GM18526 (cell line): ENCODE measurements around the gene SPDYA.

Source experiments
- POLR2A ChIP-seq: IDR thresholded peaks from 3 replicates; pipeline ENCODE4 v1.6.1; 2011; ENCODE audit not compliant: insufficient read length; ENCODE audit errors: extremely low read depth

SPDYA gene

DNA sequence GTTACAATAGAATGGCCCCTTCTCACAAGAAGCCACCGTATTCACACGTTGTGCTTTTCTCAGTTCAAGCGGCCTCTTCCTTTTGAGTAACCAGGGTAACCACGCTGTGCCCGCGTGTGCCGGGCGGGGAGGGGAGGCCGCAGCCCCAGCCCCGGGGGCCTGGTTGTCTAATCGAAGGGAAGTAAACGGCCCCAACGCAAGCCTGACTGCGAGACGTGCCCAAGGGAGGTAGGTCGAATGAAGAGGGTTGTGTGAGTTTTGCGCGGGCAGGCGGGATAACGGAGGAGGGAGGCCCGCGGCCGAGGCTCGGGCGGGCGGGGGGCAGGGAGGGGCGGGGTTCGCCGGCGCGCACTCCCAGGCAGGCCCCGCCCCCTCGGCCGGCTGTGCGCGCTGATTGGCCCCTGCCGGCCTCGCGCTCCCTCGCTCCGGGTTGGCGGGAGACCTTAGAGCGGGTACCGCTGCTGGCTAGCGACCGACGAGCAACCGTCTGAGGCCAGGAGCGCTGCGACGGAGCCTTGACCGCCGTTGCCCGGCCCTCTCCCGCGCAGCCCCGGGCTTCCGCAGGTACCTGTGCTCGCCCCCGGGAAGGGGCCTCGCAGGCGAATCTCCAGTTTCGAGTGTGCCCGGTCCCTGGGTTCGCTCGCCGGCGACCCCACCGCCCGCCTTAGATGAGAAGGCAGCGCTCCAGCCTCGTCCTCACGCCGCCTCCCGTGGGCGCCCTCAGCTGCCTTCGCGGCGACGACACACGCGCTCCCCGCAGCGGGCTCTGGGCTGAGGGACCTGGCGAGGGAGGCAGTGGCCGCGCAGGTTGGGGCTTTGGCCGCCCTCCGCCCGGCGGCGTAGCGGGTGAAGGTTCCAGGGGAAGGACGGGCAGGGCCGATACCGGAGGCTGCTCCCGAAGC is at the start of gene SPDYA:
Gene SPDYA (plus strand): TSS at position 451 of the 902 bp plus-strand sequence. CDS start 5,181 bp downstream, outside the sequence.
- TF ChIP-seq POLR2A, result no peak

DNA sequence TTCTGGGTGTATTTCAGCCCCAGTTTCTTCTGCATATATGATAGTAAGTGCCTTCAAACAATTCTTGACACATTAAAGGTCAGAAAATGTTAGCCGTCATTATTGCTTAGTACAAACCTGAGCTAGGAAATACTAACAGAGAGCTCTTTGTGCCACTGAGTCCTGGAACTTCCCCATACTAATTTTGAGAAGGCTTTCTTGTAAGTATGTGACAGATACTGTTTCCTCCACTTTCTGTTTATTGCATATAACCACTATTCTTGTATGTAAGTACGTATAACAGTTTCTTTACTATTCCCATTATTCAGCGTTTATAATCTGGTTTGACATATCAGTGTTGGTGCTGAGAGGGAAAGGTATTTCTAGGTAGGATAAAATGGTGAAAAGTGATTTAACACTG is 49.2 kb upstream of the SPDYA start:
- no peak for TF ChIP-seq POLR2A

DNA sequence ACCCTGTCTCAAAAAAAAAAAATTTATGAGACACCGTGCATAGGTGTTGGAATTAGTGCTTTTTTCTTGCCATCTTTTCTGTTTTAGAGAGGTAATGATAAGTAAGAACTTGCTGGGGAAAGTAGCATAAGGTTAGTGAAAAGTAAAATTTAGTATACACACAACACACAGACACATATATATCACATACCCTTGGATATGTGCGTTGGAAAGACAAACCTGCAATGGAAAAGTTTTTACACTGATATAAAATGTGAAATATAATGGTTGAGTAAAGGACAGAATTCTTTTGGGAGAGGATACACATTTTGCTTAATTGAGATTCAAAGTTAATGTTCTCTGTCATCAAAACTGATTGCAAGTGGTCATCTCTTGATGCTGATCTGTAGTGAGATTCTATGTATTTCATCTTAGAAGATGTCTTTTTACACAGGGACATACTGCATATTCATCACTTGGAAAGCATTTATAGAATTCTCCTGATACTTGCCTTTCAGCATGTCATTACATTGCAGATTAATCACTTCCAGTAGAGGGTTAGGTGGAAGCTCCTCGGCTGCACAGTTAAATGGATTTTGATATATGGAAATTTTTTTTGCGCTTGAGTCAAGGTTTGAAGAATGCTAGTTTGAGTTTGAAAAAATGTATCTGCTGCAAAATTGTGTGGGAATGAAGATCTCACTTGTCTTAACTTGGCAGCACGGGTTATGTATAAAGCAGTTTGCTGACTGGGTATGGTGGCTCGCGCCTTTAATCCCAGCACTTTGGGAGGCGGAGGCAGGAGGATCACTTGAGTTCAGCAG is 45.5 kb upstream of the SPDYA start:
- TF ChIP-seq POLR2A, result no peak

DNA sequence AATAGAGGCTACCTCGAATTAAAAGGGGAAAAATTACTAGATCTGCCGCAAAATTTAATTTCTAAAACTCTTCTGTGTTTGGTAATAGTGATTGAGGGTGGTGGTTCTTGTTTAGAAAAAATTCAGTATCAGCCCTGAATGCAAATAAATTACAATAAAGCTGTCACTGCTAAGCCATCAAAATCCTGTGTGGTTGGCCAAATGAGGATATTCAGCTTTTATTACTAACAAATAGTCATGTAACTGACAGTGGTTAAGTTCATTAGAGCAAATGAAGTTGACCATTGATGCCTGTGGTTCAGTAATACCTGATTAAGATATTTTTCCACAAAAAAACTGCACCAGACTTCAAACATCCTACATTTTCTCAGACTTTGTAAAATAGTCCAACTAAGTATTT is 44.6 kb upstream of the SPDYA start:
- TF ChIP-seq POLR2A, result no peak

DNA sequence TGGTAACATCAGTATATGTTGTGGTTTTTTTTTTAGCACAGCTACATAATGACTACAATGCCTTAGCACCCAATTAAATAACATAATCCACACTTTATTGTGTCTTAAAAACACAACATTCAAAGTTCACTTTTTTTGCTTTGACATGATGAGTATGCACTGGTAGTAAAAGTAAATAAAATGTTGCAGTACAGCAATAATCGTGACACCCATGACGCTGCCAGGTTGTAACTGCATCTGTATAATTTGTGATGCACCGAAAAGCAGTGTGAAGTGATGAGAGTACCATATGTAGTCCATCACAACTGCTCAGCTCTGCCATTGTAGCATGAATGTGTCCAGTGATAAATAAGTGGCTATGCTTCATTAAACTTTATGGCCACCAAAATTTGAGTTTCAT is 43.3 kb upstream of the SPDYA start:
- no peak for TF ChIP-seq POLR2A

DNA sequence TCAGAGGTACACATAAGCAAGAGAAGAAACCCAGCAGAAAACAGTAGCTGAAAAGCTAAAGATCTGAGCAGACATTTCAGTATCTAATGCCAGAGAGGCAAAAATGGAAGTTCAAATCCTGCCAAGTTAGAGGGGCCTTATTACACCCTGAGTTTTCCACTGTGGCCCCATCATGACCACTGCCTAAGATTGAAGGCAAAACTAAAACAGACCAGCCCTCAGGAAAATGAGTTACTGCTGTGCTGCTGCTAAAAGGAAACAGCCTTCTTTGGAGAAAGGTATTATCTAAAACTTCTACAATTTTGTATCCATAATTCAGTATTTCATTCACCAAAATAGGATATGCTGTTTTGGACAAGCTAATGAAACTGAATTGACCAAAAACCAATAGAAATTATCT is 42.2 kb upstream of the SPDYA start:
- no peak for TF ChIP-seq POLR2A

DNA sequence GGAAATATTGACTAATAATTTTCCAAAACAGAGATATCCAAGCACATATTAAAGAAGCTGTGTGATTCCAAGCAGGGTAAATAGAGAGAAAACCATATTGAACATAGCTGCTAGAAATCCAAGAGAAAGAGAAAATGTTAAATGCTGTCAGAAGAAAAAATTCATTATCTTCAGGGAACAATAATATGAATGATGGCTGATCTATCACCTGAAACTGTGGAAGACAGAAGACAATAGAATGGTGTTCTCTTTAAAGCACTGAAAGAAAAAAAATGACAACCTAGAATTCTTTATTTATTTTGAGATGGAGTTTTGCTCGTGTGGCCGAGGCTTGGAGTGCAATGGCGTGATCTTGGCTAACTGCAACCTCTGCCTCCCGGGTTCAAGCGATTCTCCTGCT is 41.7 kb upstream of the SPDYA start:
- no peak for TF ChIP-seq POLR2A

DNA sequence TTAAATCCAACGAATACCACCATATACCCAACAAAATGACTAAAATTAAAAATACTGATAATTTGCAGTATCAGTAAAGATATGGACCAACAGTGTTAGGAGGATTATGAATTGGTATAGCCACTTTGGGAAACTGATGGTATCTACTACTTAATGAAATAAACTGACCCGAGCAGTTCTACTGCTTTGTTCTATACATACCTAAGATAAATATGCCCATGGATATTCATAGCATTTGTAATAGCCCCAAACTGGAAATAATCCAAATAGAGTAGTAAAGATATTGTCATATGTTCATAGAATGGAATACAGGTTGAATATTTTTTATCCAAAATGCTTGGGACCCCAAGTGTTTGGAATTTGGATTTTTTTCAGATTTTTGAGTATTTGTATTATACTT is 38.3 kb upstream of the SPDYA start:
- TF ChIP-seq POLR2A, result no peak

DNA sequence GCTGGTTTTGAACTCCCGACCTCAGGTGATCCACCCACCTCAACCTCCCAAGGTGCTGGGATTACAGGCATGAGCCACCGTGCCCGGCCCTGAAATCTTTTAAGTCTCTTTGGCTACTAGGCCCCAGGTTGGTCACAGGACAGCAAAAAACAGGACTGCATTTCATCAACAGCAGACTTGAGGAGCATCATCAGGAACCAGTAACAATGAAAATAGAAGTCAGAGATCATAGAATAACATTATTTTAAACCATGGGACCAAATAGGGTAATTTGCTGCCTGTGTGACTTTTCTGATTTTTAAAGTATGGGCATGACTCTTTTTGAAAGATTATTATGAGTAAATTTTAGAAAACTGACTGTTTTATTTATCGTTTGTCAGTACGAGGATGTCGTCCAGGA is 34.2 kb upstream of the SPDYA start:
- no peak for TF ChIP-seq POLR2A

DNA sequence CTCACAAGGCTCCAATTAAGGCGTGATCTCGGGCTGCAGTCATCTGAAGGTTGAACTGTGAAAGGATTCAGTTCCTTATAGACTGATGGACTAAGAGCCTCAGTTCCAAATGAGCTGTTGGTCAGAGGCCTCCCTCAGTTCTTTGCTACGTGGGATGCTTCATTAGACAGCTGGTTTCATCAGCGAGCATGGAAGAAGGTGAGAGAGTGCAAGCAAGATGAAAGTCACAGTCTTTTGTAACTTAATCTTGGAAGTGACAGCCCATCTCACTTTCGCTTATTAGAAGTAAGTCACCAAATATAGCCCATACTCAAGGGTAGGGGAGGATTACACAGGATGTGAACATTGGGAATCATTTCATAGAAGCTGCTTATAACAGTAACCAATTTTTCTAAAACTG is 32.2 kb upstream of the SPDYA start:
- TF ChIP-seq POLR2A, result no peak

DNA sequence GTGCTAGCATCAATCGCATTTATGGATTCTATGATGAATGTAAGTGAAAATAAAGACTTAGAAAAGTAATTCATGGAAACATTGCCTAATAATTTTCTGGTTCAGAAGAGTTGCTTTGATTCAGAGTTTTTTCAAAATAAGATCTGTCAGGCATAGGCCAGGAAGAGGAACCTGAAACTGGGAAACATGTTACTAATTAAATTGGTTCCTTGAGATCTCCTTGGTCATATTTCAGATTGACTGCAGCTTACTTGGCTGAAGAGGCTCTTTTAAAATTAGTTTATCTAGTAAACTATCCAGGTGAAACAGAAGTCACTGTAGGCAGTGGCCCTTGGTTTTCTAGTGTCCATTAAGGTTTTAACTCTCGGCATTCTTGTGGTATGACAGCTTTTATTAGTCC is 31.6 kb upstream of the SPDYA start:
- TF ChIP-seq POLR2A, result no peak

DNA sequence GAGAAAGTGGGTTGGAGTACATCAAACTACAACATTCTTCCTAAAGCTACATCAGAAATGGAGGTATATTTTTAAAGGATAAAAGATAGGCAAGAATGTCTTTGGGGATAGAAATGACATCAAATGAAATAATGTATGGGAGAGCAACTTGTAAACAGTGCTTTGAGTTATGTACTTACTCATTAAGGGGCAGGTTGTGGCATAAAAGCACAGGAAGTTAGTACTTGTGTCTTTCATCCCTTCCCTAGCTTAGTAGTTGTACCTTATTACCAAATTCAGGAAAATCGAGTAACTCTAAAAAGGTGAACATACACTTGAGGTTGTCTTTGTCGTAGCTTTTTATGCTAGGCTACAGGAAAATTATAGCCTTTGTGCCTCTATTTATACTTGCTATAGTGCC is 30.1 kb upstream of the SPDYA start:
- no peak for TF ChIP-seq POLR2A

DNA sequence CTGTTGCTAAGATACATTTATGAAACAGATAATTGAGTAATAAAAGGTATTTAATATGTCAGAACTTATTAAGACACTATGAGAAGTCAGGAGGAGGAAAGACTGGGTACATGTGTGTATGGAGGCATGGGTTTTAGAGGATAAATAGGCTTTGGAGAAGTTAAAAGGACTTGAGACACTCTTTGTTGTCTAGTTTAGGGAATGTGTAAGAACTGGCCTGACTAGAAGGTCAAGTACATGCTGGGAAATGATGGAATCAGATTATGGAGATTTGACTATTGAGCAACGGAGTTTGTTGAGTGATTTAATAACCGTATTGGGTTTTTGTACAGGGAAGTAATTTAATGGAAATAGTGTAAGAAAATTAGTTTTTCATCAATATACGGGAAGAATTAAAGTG is 28.2 kb upstream of the SPDYA start:
- no peak for TF ChIP-seq POLR2A

DNA sequence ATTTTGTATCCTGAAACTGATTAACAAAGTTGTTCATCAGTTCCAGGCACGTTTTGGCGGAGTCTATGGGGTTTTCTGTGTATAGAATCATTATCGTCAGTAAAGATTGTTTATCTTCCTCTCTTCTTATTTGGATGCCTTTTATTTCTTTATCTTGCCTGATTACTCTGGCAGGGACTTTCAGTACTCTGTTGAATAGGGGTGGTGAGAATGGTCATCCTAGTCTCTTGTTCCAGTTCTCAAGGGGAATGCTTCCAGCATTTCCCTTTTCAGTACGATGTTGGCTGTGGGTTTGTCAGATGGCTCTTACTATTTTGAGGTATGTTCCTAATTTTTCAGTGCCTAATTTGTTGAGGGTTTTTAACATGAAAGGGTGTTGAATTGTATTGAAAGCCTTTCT is 14.0 kb upstream of the SPDYA start:
- no peak for TF ChIP-seq POLR2A

DNA sequence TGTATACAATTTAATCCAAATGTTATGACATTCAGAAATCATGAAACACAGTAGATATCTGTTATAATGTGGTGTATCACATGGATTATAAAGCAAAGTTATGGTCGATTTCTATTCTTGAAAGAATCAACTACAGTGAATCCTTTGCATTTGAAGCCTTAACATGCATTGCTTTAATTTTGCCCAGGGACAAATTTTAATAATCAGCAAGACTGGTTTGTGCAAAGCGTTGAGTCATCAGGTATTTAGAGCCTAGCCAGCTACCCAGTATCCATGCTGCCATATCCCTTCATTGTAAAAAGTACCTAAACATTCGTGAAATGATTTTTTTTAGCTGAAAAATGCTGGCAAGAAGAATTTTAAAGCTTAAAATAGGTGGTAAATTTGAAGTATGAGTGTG is 8.9 kb upstream of the SPDYA start:
- no peak for TF ChIP-seq POLR2A

DNA sequence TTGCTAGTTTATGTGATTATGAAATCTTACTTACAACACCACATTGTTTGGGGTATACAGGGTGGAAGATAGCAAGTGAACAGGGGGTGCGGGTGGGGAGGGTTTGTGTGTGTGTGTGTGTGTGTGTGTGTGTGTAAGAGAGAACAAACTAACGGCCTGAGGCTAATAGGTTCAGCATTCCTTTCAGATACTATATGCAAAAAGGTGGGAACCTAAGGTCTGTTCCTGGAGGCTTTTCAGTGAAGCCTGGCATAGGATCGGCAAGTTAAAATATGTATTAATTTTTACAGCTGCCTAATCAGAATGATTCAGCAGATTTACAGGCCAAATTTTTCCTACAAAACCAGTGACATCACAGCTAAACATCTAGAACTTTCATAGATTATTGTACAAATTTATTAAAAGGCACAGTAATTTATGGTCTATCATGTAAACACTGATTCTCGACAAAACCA is 7.6 kb upstream of the SPDYA start:
- TF ChIP-seq POLR2A, result no peak
